Measurements from ENCODE around the gene CLCN2.

GRCh38 chr3:184347321-184348056 is 13.9 kb downstream of the CLCN2 start:
- TF ChIP-seq CTCF (conservative IDR thresholded peaks at IDR 0.05) (no peak), ZFX (IDR thresholded peaks at IDR 0.05) (no peak)
